ENCODE measurements around the gene PCGF3.
A peak's percentile ranks its signal among the peaks of the same experiment; 100 is the strongest.

- peak; percentile 93 for TF ChIP-seq CTCF (conservative IDR thresholded peaks at IDR 0.05)
- TF ChIP-seq ZFX (IDR thresholded peaks at IDR 0.05) = peak; percentile 85
Observed at GRCh38 chr4:674172-675035, 31.2 kb upstream of the PCGF3 start, which contains the start of the genes ATP5ME and MYL5.
